Activated T-helper 1 cell treated with Interleukin-2 at 50 U/mL for 16 hours (primary cell): ENCODE measurements around the gene PHACTR3.

Source experiments
- DNase-seq: peaks from one replicate; pipeline ENCODE4 v3.0.0-alpha.2; 2020; ENCODE audit warnings: low read depth

The PHACTR3 gene

GRCh38 chr20:59648466-59649070 is 44.2 kb downstream of the PHACTR3 start:
- no peak for DNase-seq

GRCh38 chr20:59650418-59650817 is 46.1 kb downstream of the PHACTR3 start:
- DNase-seq, result no peak

- DNase-seq, result no peak
Observed at GRCh38 chr20:59652381-59652780, 48.0 kb downstream of the PHACTR3 start.

GRCh38 chr20:59656417-59656816 is 52.1 kb downstream of the PHACTR3 start:
- DNase-seq, result no peak

- DNase-seq, result no peak
Observed at GRCh38 chr20:59657459-59658046, 53.2 kb downstream of the PHACTR3 start.

- DNase-seq, result no peak
Observed at GRCh38 chr20:59660471-59660870, 56.1 kb downstream of the PHACTR3 start.

GRCh38 chr20:59661153-59661552 is 56.8 kb downstream of the PHACTR3 start:
- no peak for DNase-seq

- DNase-seq, result no peak
Observed at GRCh38 chr20:59661621-59662020, 57.3 kb downstream of the PHACTR3 start.

- DNase-seq, result no peak
Observed at GRCh38 chr20:59662161-59662560, 57.8 kb downstream of the PHACTR3 start.

- no peak for DNase-seq
Observed at GRCh38 chr20:59662856-59663512, 58.6 kb downstream of the PHACTR3 start.

GRCh38 chr20:59663513-59664060 is 59.2 kb downstream of the PHACTR3 start:
- no peak for DNase-seq

- DNase-seq, result no peak
Observed at GRCh38 chr20:59664421-59664941, 60.1 kb downstream of the PHACTR3 start.

- DNase-seq, result no peak
Observed at GRCh38 chr20:59665656-59666555, 61.6 kb downstream of the PHACTR3 start.

- no peak for DNase-seq
Observed at GRCh38 chr20:59666586-59666985, 62.2 kb downstream of the PHACTR3 start.

- DNase-seq, result no peak
Observed at GRCh38 chr20:59667131-59667530, 62.8 kb downstream of the PHACTR3 start.

GRCh38 chr20:59667981-59668515 is 63.7 kb downstream of the PHACTR3 start:
- DNase-seq, result no peak

GRCh38 chr20:59668926-59669850 is 64.8 kb downstream of the PHACTR3 start:
- DNase-seq, result no peak

- DNase-seq, result no peak
Observed at GRCh38 chr20:59670786-59671492, 66.6 kb downstream of the PHACTR3 start.

- no peak for DNase-seq
Observed at GRCh38 chr20:59671661-59672471, 67.5 kb downstream of the PHACTR3 start.
